ENCODE results near the gene JOSD1. TPM values are rescaled to one million over a fixed set of nuclear protein-coding genes. Genes with fewer than 3 reads are reported as not detected.

The JOSD1 gene
- 36.0 TPM for total RNA-seq (2013)
- polyA plus RNA-seq (10 to 100 TPM in 1 of 3 donors, 1 to 10 TPM in 2; 7.1 to 83.5 (median 7.2) TPM), polyA minus RNA-seq (35.2 and 36.7 TPM in 2 replicates), total RNA-seq (54.8 to 230 (median 153) reads per million in 11 experiments)

DNA sequence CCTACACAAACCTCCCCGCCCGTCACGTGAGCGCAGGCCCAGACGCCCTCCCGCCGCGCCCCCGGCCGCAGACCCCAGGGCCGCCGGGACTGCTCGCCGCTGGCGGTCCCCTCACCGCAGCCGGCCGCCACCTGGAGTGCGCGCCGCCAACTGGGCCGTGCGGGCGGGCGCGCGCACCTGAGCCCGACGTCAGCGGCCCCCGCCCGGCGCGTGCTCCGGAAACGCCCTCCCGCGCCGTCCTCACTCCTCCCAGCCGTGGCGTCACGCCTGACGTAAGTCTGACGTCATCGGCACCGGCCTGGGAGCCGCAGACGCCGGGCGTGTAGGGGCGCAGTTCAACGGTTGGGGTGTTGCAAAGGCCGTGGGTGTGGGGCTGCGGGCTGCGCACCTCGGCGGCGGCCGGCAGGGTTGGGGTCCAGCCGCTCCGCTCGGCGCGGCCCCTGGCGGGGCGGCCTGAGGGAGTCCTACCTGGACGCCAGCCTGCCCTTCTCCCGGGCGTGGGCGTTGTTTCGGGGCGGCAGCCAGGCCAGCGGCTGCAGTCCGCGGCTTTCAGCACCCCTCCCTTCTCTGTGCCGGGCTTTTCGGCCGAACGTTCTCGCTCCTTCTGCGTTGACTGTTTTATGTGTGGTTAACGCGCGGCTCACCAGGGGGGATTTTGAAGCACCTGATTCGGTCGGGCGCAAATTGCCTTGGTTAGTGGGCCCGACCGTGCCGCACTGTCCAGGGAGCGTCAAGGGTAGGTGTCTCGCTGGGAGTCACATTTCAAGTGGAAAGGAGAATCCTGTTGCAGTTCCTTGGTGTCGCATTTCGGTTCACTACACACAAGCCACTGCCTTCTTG, at the start of gene JOSD1:
Gene JOSD1, minus strand, starts transcription at position 155 of the 840 bp plus-strand sequence. CDS start 956 bp downstream, outside the sequence.
- H2AFZ ChIP-seq (ENCODE audit: insufficient read depth, low read depth, low read length, poor library complexity, severe bottlenecking): peak within 1 kb of the TSS; percentile 57
- WGBS (ENCODE audit: insufficient coverage): under 1% methylated on average over 79 of the region's 94 CpGs
- H3K4me3 Mint-ChIP-seq: peak within 1 kb of the TSS; percentile 89 to 95

DNA sequence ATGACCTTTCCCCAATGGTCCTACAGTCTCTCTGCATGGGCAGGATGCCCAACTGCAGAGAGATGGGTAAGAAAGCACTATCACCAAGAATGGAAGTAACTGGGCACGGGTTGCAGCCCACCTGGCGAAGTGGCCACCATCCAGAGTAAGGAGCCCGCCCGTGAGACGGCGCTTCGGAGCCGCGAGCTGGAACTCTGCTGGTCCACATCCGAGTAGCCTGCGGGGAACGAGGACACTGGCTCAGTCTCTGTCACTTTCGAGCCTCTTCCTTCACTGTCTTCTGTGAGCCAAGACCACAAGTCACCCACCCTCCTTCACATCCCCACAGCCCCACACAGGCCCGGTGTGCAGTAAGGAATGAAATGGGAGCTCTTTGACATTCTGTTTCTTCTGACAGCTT, 49.4 kb upstream of the JOSD1 start:
- WGBS (ENCODE audit: insufficient coverage): 100% methylated on average over 9 of the region's 14 CpGs
- no peak overlapping the region for H3K4me2 ChIP-seq (replicated peaks; ENCODE audit: extremely low read depth, low read length, poor library complexity, severe bottlenecking)
- peaks cover 0 to 3% (median 0%) of the 10 kb centered on the region in 7 donors for H3K9me3 Mint-ChIP-seq
- intact Hi-C loops (cut with micrococcal nuclease): loop anchor here (5.0 to 10.0 kb wide), 3 partner anchors 43 to 775 kb away; partner anchors contain the start of genes ATF4 (in 1 of the 2) and GTPBP1 (in 1 of the 2)
- no peak overlapping the region for H2AFZ ChIP-seq (ENCODE audit: insufficient read depth, low read depth, low read length, poor library complexity, severe bottlenecking)
- no peak overlapping the region for H3K4me3 Mint-ChIP-seq
- H3K4me3 ChIP-seq (replicated peaks in 1 of 3; ENCODE audit: low read depth in 2 of 3, low read length in 3 of 3): no peak overlapping the region
- H3K36me3 ChIP-seq (replicated peaks in 1 of 2; ENCODE audit: control insufficient read depth in 1 of 2, insufficient read depth in 2 of 2, low read length in 2 of 2): peaks cover 63 to 74% of the 10 kb centered on the region in 2 donors
- peaks cover 46 to 49% of the 10 kb centered on the region in 2 donors for H3K4me1 ChIP-seq (ENCODE audit: control insufficient read depth in 1 of 2, insufficient read depth in 2 of 2, low read length in 2 of 2)
- no peaks in the 10 kb centered on the region for H3K27me3 ChIP-seq (ENCODE audit: control insufficient read depth in 2 of 2, insufficient read depth in 2 of 2, low read length in 2 of 2)
- peaks cover 73% of the 10 kb centered on the region for H4K20me1 ChIP-seq (ENCODE audit: insufficient read depth, low read length)
- H3K27me3 Mint-ChIP-seq (ENCODE audit: low read depth in 3 of 3): peaks cover 0 to 3% (median 0%) of the 10 kb centered on the region in 3 donors
- TF ChIP-seq, protein P1, sequence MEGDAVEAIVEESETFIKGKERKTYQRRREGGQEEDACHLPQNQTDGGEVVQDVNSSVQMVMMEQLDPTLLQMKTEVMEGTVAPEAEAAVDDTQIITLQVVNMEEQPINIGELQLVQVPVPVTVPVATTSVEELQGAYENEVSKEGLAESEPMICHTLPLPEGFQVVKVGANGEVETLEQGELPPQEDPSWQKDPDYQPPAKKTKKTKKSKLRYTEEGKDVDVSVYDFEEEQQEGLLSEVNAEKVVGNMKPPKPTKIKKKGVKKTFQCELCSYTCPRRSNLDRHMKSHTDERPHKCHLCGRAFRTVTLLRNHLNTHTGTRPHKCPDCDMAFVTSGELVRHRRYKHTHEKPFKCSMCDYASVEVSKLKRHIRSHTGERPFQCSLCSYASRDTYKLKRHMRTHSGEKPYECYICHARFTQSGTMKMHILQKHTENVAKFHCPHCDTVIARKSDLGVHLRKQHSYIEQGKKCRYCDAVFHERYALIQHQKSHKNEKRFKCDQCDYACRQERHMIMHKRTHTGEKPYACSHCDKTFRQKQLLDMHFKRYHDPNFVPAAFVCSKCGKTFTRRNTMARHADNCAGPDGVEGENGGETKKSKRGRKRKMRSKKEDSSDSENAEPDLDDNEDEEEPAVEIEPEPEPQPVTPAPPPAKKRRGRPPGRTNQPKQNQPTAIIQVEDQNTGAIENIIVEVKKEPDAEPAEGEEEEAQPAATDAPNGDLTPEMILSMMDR (IDR thresholded peaks at IDR 0.05): no peak
- H3K27ac ChIP-seq (ENCODE audit: low read depth in 1 of 2, low read length in 2 of 2): peak overlapping the region in 1 of 2 donors; percentile 99
- peaks cover 89% of the 10 kb centered on the region for H3K79me2 ChIP-seq (ENCODE audit: insufficient read depth, low read length)
- H3K9ac ChIP-seq (ENCODE audit: insufficient read depth, low read length, poor library complexity, severe bottlenecking): no peak overlapping the region
- peaks cover 67 to 86% of the 10 kb centered on the region in 2 donors for H3K36me3 Mint-ChIP-seq
- DNase-seq: no peak
- peak overlapping the region in 4 of 7 donors; percentile 42 to 73 (median 61) for H3K27ac Mint-ChIP-seq
- no peaks in the 10 kb centered on the region for H3K9me3 ChIP-seq (replicated peaks in 1 of 2; ENCODE audit: control insufficient read depth in 1 of 2, insufficient read depth in 1 of 2, low read length in 2 of 2)
- H3K4me1 Mint-ChIP-seq: peaks cover 45% of the 10 kb centered on the region

More for the DNA sequence above, at the start of gene JOSD1:
- peaks cover 0 to 11% of the 10 kb centered on the region in 2 donors for H3K36me3 Mint-ChIP-seq
- Histone ChIP-seq H3K4me2 (replicated peaks; ENCODE audit: extremely low read depth, low read length, poor library complexity, severe bottlenecking) (peak within 1 kb of the TSS; percentile 75), H3K4me3 (replicated peaks in 1 of 3; ENCODE audit: low read depth in 2 of 3, low read length in 3 of 3) (peak within 1 kb of the TSS; percentile 64 to 97 (median 89)), H3K9me3 (replicated peaks in 1 of 2; ENCODE audit: control insufficient read depth in 1 of 2, insufficient read depth in 1 of 2, low read length in 2 of 2) (no peaks in the 10 kb centered on the region), H3K9ac (ENCODE audit: insufficient read depth, low read length, poor library complexity, severe bottlenecking) (peak within 1 kb of the TSS; percentile 95), H3K4me1 (ENCODE audit: control insufficient read depth in 1 of 2, insufficient read depth in 2 of 2, low read length in 2 of 2) (peaks cover 57 to 61% of the 10 kb centered on the region in 2 donors), H3K27ac (ENCODE audit: low read depth in 1 of 2, low read length in 2 of 2) (peak within 1 kb of the TSS; percentile 74 to 96), H3K27me3 (ENCODE audit: control insufficient read depth in 2 of 2, insufficient read depth in 2 of 2, low read length in 2 of 2) (peaks cover 0 to 2% of the 10 kb centered on the region in 2 donors), H3K79me2 (ENCODE audit: insufficient read depth, low read length) (peaks cover 34% of the 10 kb centered on the region), H3K36me3 (replicated peaks in 1 of 2; ENCODE audit: control insufficient read depth in 1 of 2, insufficient read depth in 2 of 2, low read length in 2 of 2) (no peaks in the 10 kb centered on the region), H4K20me1 (ENCODE audit: insufficient read depth, low read length) (peaks cover 11% of the 10 kb centered on the region)
- intact Hi-C loops (cut with micrococcal nuclease): loop anchor here in 1 of 2 donors (2.0 kb wide), 1 partner anchor 20 kb away; the partner anchor contains the start of gene TOMM22
- H3K9me3 Mint-ChIP-seq: no peaks in the 10 kb centered on the region
- TF ChIP-seq, protein P1 (IDR thresholded peaks at IDR 0.05): no peak
- peaks cover 6 to 13% (median 6%) of the 10 kb centered on the region in 3 donors for H3K27me3 Mint-ChIP-seq (ENCODE audit: low read depth in 3 of 3)
- peaks cover 57% of the 10 kb centered on the region for H3K4me1 Mint-ChIP-seq
- peak; percentile 90 to 97 (median 97) for DNase-seq
- H3K27ac Mint-ChIP-seq: peak within 1 kb of the TSS; percentile 95 to 99 (median 98)
